HG02571 (cell line): ENCODE data around the gene UBA5.

Experiments
- ATAC-seq: cut with Tn5 transposase; IDR thresholded peaks from one replicate; pipeline ENCODE4 v1.9.1; 2021; ENCODE audit warnings: mild to moderate bottlenecking, moderate library complexity; ENCODE audit not compliant: unreplicated experiment

The UBA5 gene

GRCh38 chr3:132652640-132653270 is 7.4 kb upstream of the UBA5 start:
- ATAC-seq = no peak

DNA sequence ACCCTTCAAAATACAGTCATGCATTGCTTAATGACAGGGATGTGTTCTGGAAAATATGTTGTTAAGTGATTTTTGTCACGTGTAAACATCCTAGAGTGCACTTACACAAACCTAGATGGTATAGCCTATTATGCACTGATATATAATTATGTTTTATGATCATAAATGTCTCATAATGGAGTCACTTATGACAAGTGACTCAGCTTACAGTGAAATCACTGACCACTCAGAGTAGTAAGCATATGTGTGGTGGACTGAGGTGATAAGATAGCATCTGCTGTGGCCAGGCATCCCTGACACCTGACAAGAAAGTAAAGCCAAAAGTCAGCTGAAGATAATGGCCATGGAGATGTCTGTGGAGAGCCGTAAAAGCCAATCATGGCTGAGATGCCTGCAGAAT is 5.9 kb upstream of the UBA5 start:
- ATAC-seq = no peak

- ATAC-seq = no peak
Observed at GRCh38 chr3:132654721-132655120, 5.4 kb upstream of the UBA5 start.

DNA sequence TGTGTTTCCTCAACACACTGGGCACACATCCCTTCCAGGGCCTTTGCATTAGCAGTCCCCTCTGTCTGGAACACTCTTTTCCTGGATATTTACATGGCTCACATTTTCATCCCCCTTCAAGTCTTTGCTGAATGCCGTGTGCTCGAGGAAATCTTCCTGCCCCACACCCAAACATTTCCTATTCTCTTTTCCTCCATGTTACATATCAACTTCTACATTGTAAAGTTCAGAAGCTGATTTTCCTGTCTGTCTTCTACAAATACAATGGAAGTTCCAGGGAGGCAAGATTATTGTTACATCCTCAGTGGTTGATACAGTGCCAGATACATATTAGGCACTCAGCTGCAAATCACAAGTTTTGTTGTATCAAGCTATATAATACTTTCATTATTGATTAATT is 4.7 kb upstream of the UBA5 start:
- ATAC-seq = no peak

GRCh38 chr3:132657869-132658747 is 2.0 kb upstream of the UBA5 start:
- no peak for ATAC-seq

DNA sequence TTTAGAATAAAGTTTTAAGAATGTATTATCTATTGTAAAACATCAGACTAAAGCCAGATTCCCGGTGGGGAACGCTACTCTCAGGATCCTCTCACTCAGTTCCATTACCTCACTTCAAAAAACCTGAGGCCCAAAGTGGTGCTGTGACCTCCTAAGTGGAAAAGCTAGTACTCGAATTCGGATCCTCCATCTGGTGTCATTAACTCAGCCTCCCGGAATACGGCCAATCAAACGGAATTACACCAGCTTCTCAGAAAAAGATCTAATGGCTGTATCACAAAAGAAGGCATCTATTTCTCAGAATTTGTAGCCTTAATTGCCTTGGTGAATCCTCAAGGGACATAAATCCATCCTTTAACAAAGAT is 1.1 kb upstream of the UBA5 start:
- no peak for ATAC-seq

DNA sequence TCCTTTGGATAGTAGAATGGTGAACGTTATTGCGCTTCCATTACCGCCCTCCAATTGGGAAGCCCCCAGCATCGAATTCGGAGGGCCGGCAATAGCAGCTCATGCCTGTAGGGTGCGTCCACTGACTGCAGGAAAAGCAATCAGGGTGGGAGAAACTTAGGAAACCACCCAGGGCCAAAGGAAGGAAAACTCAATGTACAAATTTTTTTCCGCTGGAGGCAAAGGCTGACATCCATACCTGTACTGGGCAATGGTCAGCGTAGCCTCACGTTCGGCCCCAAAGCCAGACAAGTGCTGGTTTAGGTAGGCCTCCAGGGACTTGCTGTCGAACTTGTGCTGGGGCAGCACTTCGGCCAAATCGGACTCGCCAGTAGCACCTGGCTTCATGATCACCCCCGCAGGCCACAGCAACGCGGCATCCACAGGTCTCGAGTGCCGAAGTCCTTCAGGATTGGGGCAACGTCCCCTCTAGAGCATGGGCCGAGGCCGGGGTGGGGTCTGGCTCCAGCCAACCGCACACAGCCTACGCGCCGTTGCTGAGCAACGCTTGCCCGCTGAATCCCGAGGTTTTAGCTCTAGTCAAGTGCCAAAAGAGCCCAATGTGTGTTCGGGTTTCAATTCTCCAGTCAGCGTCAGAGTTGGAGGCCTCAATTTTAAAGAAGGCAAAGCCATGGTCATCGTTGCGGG is 621 bp upstream of the UBA5 start, which contains the start of gene ACAD11:
Gene ACAD11 (minus strand): TSS at position 445 of the 687 bp plus-strand sequence. CDS start 58 bp downstream, at position 387.
- ATAC-seq = peak; percentile 38

DNA sequence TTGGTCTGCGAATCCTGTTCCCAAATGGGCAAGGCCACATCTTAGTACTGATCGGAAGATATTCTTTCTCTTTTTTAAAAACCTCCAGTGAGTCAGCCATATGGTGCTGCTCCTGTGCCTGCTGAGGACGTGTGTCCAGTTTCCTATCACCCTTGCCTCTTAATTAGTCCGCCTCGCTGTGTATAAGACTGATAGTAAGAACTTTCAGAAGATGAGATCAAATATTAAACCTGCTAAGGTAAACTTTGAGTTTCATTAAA is 612 bp downstream of the UBA5 start:
- ATAC-seq = peak; percentile 1

- no peak for ATAC-seq
Observed at GRCh38 chr3:132661101-132661500, 972 bp downstream of the UBA5 start.

- no peak for ATAC-seq
Observed at GRCh38 chr3:132662212-132662611, 2.1 kb downstream of the UBA5 start.

GRCh38 chr3:132665230-132665745 is 5.2 kb downstream of the UBA5 start:
- no peak for ATAC-seq

DNA sequence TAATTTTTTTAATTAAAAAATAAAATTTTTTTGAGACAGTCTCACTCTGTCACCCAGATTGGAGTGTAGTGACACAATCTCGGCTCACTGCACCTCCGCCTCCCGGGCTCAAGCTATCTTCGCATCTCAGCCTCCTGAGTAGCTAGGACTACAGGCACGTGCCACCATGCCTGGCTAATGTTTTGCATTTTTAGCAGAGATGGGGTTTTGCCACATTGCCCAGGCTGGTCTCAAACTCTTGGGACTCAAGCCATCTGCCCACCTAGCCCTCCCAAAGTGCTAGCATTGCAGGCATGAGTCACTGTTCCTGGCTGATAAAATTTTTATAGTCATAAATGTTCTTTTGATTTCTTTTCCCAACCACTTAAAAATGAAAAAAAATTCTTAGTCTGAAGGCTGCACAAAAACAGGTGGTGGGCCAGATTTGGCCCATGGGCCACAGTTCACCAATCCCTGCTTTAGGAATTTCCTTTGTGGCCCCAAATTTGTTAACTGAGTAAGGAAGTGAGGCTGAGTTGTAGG is 9.2 kb downstream of the UBA5 start:
- ATAC-seq = no peak

GRCh38 chr3:132675408-132675807 is 15.3 kb downstream of the UBA5 start:
- ATAC-seq = no peak

DNA sequence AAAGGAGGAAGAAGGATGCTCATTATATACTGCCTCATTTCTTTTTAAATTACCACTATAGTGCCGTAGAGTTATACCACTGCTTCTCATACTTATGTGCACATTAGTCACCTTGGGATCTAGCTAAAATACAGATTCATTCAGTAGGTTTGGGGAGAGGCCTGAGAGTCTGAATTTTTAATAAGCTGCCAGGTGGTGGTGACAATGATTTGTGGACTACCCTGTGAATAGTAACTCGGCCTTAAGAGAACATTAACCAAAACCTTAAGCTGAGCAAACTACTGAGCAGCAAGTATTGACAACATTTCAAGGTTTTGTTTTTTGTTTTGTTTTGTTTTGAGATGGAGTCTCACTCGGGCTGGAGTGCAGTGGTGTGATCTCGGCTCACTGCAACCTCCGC is 19.8 kb downstream of the UBA5 start:
- no peak for ATAC-seq

DNA sequence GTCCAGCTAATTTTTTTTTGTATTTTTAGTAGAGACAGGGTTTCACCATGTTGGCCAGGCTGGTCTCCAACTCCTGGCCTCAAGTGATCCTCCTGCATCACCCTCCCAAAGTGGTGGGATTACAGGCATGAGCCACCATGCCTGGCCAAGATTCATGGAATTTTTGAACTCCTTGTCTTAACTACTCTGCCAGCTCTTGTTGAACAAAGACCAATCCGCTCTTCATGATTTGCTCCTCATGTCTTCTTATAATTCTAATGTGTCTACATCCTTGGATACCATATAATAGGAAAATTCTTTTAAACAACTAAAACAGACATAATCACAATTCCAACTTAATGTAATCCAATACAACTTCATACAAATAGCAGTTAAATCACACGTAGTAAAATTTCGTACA is 21.3 kb downstream of the UBA5 start:
- ATAC-seq = no peak

- ATAC-seq = no peak
Observed at GRCh38 chr3:132682201-132682600, 22.1 kb downstream of the UBA5 start.

GRCh38 chr3:132690040-132690439 is 29.9 kb downstream of the UBA5 start:
- no peak for ATAC-seq

DNA sequence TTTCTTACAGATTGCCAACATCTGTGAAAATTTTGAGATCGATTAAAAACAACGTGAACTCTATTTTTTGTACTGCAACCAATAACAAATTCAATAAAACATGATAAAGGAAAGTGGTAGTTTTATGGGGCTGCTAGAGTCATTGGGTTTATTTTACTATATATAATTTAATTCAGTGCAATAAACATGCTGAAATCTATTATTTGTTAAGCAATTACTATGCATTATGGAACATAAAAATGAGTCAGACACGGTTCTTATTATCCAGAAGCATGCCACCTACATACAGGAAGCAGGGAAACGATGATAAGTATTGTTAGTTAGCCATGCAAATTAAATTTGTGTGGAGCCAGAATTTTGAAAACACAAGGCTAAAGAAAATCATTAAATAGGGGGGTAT is 34.9 kb downstream of the UBA5 start:
- no peak for ATAC-seq

- ATAC-seq = no peak
Observed at GRCh38 chr3:132695422-132695821, 35.3 kb downstream of the UBA5 start.

DNA sequence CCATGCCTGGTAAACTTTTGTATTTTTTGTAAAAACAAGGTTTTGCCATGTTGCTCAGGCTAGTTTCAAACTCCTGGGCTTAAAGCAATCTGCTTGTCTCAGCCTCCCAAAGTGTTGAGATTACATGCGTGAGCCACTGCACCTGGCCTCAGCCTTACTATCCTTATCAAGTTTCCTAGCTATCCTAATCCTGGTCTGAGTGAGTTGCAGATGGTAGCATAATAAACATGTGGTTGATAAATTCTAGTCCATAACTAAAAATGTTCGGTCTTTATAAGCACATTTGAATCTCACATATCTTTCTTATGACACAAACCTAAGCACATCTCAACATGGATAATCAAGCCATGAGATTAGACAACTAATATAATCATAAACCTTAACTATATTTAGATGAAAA is 43.6 kb downstream of the UBA5 start:
- no peak for ATAC-seq

GRCh38 chr3:132709761-132710160 is 49.6 kb downstream of the UBA5 start:
- ATAC-seq = no peak

- ATAC-seq = no peak
Observed at GRCh38 chr3:132710311-132710710, 50.2 kb downstream of the UBA5 start.
